ENCODE results near the gene CFAP157.

CFAP157 gene

DNA sequence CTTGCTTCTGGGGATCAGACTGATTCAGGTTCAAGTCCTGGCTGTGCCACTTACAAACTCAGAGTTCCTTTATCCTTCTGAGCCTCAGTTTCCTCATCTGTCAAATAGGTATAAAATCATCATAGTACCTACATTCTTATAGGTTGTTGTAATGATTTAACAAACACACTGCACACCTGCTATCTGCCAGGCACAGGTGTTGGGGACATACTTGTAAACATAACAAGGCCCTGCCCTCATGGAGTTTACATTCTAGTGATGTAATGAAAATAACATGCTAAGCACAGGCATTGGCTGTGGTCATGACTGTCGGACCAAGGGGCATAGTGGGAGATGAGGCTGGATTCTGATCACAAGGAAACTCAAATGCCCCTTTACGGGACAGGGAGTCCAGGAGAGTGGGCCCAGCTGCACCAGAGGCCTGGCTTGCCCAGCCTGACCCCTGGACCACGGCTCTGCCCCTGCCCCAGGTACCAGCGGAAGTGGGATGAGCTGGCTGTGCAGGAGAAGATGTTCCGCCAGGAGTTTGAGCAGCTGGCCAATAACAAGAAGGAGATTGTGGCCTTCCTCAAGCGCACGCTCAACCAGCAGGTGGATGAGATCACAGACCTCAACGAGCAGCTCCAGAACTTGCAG lies 2.3 kb downstream of the CFAP157 start:
- no peak for DNase-seq
- Histone ChIP-seq H3K4me3 (ENCODE audit: low read depth, low read length) (no peak overlapping the region), H3K9me3 (ENCODE audit: severe bottlenecking) (peaks cover 4% of the 10 kb centered on the region), H3K27ac (no peak overlapping the region), H3K27me3 (ENCODE audit: insufficient read depth, low read depth, severe bottlenecking) (no peaks in the 10 kb centered on the region), H3K36me3 (no peaks in the 10 kb centered on the region)
- TF ChIP-seq, protein P1, sequence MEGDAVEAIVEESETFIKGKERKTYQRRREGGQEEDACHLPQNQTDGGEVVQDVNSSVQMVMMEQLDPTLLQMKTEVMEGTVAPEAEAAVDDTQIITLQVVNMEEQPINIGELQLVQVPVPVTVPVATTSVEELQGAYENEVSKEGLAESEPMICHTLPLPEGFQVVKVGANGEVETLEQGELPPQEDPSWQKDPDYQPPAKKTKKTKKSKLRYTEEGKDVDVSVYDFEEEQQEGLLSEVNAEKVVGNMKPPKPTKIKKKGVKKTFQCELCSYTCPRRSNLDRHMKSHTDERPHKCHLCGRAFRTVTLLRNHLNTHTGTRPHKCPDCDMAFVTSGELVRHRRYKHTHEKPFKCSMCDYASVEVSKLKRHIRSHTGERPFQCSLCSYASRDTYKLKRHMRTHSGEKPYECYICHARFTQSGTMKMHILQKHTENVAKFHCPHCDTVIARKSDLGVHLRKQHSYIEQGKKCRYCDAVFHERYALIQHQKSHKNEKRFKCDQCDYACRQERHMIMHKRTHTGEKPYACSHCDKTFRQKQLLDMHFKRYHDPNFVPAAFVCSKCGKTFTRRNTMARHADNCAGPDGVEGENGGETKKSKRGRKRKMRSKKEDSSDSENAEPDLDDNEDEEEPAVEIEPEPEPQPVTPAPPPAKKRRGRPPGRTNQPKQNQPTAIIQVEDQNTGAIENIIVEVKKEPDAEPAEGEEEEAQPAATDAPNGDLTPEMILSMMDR (IDR thresholded peaks at IDR 0.05; ENCODE audit: low read depth, low read length): no peak

DNA sequence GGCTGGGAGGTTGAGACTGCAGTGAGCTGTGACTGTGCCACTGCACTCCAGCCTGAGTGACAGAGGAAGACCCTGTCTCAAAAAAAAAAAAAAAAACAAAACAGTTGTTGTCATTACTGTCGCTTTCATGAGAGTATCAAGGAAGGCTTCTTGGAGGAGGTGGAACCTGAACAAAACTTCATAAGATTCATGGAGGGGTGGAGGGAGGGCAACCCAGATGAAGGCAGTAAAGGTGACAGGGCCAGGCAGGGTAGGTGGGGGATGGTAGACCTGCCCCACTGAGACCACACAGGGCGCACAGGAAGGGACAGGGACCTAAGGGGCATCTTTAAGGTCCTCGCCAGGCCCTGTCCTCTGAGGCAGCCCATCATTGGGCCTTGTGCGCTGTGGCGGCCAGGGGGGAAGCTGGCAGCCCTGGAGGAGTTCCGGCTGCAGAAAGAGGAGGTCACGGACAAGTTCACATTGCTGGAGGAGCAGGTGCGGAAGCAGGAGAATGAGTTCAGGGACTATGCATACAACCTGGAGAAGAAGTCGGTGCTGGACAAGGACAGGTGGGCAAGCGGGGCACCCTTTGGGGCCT lies 3.5 kb downstream of the CFAP157 start:
- no peak overlapping the region for H3K27ac ChIP-seq
- H3K4me3 ChIP-seq (ENCODE audit: low read depth, low read length): no peak overlapping the region
- H3K9me3 ChIP-seq (ENCODE audit: severe bottlenecking): peaks cover 4% of the 10 kb centered on the region
- H3K36me3 ChIP-seq: no peaks in the 10 kb centered on the region
- DNase-seq: no peak
- TF ChIP-seq, protein P1 (IDR thresholded peaks at IDR 0.05; ENCODE audit: low read depth, low read length): no peak
- H3K27me3 ChIP-seq (ENCODE audit: insufficient read depth, low read depth, severe bottlenecking): no peaks in the 10 kb centered on the region

DNA sequence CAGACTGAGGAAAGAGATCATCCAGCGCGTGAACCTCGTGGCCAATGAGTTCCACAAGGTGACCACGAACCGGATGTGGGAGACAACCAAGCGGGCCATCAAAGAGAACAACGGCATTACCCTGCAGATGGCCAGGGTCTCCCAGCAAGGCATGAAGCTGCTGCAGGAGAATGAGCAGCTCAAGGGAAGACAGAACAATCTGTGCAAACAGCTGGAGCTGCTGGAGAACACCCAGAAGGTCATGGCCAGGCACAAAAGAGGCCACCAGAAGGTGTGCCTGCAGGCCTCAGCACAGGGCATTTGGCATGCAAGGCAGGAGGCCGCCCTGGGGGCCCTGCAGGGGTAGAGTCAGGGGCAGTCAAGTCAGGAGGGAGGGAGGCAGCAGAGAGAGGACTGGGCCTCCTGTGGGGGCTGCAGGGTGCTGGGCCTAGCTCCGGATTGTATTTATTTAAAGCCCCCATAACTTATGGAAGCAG lies 4.5 kb downstream of the CFAP157 start:
- Histone ChIP-seq H3K27me3 (ENCODE audit: insufficient read depth, low read depth, severe bottlenecking) (no peaks in the 10 kb centered on the region), H3K27ac (no peak overlapping the region), H3K36me3 (no peaks in the 10 kb centered on the region), H3K4me3 (ENCODE audit: low read depth, low read length) (no peak overlapping the region), H3K9me3 (ENCODE audit: severe bottlenecking) (peaks cover 4% of the 10 kb centered on the region)
- no peak for DNase-seq
- TF ChIP-seq, protein P1 (IDR thresholded peaks at IDR 0.05; ENCODE audit: low read depth, low read length): no peak

DNA sequence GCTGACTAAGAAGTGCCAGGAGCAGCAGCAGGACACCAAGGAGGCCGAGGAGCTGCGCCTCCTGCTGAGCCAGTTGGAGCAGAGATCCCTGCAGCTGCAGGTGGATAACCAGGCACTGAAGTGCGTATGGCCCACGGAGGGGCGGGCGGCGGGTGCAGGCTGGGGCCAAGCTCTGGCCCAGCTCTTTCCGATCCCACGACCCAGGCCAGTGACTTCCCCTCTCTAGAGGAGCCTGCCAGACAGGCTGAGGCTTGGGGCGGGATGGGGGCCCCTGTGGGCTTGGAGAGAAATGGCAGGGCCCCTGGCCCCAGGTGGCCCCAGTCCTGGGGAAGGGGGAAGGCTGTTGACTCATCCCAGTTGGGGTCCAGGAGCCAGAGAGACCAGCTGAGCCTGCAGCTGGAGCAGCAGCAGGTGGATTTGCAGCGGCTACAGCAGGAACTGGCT lies 5.1 kb downstream of the CFAP157 start:
- DNase-seq: peak; percentile 67
- no peak overlapping the region for H3K4me3 ChIP-seq (ENCODE audit: low read depth, low read length)
- TF ChIP-seq, protein P1 (IDR thresholded peaks at IDR 0.05; ENCODE audit: low read depth, low read length): peak; percentile 53
- H3K27me3 ChIP-seq (ENCODE audit: insufficient read depth, low read depth, severe bottlenecking): no peaks in the 10 kb centered on the region
- peaks cover 4% of the 10 kb centered on the region for H3K9me3 ChIP-seq (ENCODE audit: severe bottlenecking)
- H3K27ac ChIP-seq: no peak overlapping the region
- no peaks in the 10 kb centered on the region for H3K36me3 ChIP-seq

DNA sequence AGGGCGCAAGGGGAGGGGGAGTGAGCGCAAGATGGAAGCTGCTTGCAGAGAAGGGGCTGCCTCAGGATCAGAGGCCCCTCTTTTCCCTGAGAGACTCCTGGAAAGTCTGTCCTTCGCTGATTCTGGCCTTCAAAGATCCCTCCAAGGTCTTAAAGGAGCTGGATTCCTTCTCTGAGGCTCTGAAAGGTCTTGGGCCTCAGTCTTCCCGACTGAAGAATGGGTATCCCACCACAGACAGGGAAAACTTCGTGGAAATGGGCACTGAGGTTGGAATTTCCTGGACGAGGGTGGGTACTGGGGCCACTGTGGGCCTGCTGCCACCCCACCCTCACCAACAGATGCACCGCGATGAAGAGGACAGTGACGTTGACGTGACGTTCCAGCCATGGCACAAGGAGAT lies 5.6 kb downstream of the CFAP157 start:
- DNase-seq: no peak
- H3K27ac ChIP-seq: no peak overlapping the region
- TF ChIP-seq, protein P1 (IDR thresholded peaks at IDR 0.05; ENCODE audit: low read depth, low read length): no peak
- H3K4me3 ChIP-seq (ENCODE audit: low read depth, low read length): no peak overlapping the region
- H3K27me3 ChIP-seq (ENCODE audit: insufficient read depth, low read depth, severe bottlenecking): no peaks in the 10 kb centered on the region
- H3K36me3 ChIP-seq: no peaks in the 10 kb centered on the region
- H3K9me3 ChIP-seq (ENCODE audit: severe bottlenecking): peaks cover 4% of the 10 kb centered on the region

Data from WERI-Rb-1 (cell line).